Colonic mucosa (tissue), 4 donors: ENCODE data around the gene IFIH1. TPM values are rescaled to one million over a fixed set of nuclear protein-coding genes. Genes with fewer than 3 reads are reported as not detected.

Source experiments
- DNase-seq: peaks from one replicate; pipeline ENCODE4 v3.0.0-alpha.2; 2020
- H3K27ac ChIP-seq: fragments of 200-600 bp; one replicate; pipeline ENCODE4 v1.8.0; 2021
- H3K27me3 ChIP-seq: fragments of 200-600 bp; one replicate; pipeline ENCODE4 v1.8.0; 2021
- H3K36me3 ChIP-seq: fragments of 200-600 bp; one replicate; pipeline ENCODE4 v1.8.0; 2021
- H3K4me1 ChIP-seq: fragments of 200-600 bp; one replicate; pipeline ENCODE4 v1.8.0; 2021; ENCODE audit warnings: mild to moderate bottlenecking
- H3K4me3 ChIP-seq: fragments of 200-600 bp; one replicate; pipeline ENCODE4 v1.8.0; 2021
- H3K9ac ChIP-seq, 2 donors: one replicate each; pipeline ENCODE4 v1.7.0; 2013; ENCODE audit warnings: control low read depth in 2 of 2, low read depth in 2 of 2, low read length in 2 of 2
- H3K9me3 ChIP-seq: fragments of 200-600 bp; one replicate; pipeline ENCODE4 v1.8.0; 2021
- CTCF ChIP-seq: fragments of 200-600 bp; IDR thresholded peaks from one replicate; pipeline ENCODE4 v1.8.0; 2022; ENCODE audit warnings: antibody characterized with exemption, mild to moderate bottlenecking
- intact Hi-C: fragments of 100-400 bp; cut with DNase I; formaldehyde crosslinking; loops from one replicate; pipeline ENCODE4 v1.14.1; 2022
- total RNA-seq, 2 donors: library from RNA; stranded (reverse); fragmentation: NEBNext Ultra II Directional in 1 of 2; extraction: Animal tissue kit (Norgen Biotek cat#: 25700) in 1 of 2; gene quantifications; one replicate each; pipeline ENCODE4 v1.2.1, GENCODE V29; 2021
- donor health status: healthy.
- donor health status: DM: no; HTN: no; CAD: no.
- donor health status: DM: no; HTN: no; CAD: no.

Gene IFIH1
- total RNA-seq, 2 donors from 2014 or later: 16.1 to 21.1 TPM

GRCh38 chr2:162257425-162257824 lies 61.1 kb downstream of the IFIH1 start:
- Histone ChIP-seq H3K4me3 (no peak overlapping the region), H3K9me3 (no peaks in the 10 kb centered on the region), H3K27ac (no peak overlapping the region), H3K9ac (no peak overlapping the region), H3K36me3 (no peaks in the 10 kb centered on the region), H3K27me3 (no peaks in the 10 kb centered on the region), H3K4me1 (no peaks in the 10 kb centered on the region)
- TF ChIP-seq CTCF: no peak
- intact Hi-C loops: no loop called here
- no peak for DNase-seq

GRCh38 chr2:162256591-162256991 lies 61.9 kb downstream of the IFIH1 start:
- intact Hi-C loops: no loop called here
- Histone ChIP-seq H3K27ac (no peak overlapping the region), H3K4me1 (no peaks in the 10 kb centered on the region), H3K9ac (no peak overlapping the region), H3K36me3 (no peaks in the 10 kb centered on the region), H3K9me3 (no peaks in the 10 kb centered on the region), H3K4me3 (no peak overlapping the region), H3K27me3 (no peaks in the 10 kb centered on the region)
- DNase-seq: no peak
- TF ChIP-seq CTCF: no peak

DNA sequence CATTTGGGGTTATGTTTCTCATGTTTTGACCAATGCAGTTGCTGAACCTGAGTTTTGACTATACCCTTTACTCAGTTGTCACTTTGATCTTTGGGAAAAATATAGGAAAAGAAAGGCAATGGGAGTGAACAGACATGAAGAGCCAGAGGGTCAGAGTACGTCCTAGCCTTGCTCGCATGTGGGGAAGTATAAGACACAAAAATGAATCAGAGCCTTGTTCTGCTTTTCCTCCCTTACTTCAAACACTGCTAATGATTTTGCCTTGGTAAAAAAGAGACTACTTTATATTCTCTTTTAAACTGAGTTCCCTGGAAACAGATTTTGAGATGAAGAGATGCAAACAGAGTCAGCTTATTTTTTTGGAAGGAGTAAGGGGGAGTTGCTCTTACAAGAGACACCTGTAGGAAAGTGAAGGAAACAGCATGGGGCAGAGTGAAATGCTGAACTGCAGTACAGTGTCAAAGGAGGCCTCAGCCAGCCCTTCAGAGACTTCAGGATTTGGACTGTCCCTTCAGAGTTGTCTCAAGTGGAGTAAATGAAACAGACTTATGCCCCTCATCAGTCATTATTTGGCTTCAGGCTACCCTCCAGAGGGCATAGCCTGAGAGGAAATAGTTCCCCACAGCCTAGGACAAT lies 64.1 kb downstream of the IFIH1 start:
- no peaks in the 10 kb centered on the region for H3K9me3 ChIP-seq
- intact Hi-C loops: no loop called here
- H3K4me1 ChIP-seq: no peaks in the 10 kb centered on the region
- H3K27me3 ChIP-seq: no peaks in the 10 kb centered on the region
- no peak for TF ChIP-seq CTCF
- no peak overlapping the region for H3K4me3 ChIP-seq
- H3K9ac ChIP-seq: no peak overlapping the region
- no peak for DNase-seq
- no peaks in the 10 kb centered on the region for H3K36me3 ChIP-seq
- H3K27ac ChIP-seq: no peak overlapping the region

- TF ChIP-seq CTCF: no peak
- H3K4me3 ChIP-seq: no peak overlapping the region
- no peaks in the 10 kb centered on the region for H3K4me1 ChIP-seq
- H3K9me3 ChIP-seq: no peaks in the 10 kb centered on the region
- no peak overlapping the region for H3K27ac ChIP-seq
- intact Hi-C loops: no loop called here
- no peaks in the 10 kb centered on the region for H3K27me3 ChIP-seq
- H3K36me3 ChIP-seq: no peaks in the 10 kb centered on the region
- H3K9ac ChIP-seq: no peak overlapping the region
- DNase-seq: no peak
Measured at GRCh38 chr2:162253435-162253834, 65.0 kb downstream of the IFIH1 start.

DNA sequence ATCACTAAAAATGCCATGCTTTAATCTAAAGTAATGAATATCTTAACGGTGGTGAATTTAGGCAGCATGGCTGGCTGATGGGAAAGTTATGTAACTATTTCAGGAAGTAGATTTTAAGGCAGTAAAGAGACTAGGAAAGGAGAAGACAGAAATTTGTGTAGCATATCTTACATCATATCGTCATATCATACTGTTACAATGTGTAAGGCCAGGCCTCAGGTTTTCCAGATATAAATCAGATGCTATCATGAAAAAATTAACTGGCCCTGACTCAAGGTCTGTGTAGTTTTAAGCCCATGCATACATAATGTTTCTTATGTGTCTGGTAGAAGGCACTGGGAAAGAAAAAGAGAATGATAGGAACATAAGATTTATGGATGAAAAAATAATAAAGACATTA lies 66.3 kb downstream of the IFIH1 start:
- no peak for DNase-seq
- intact Hi-C loops: no loop called here
- H3K27ac ChIP-seq: no peak overlapping the region
- H3K27me3 ChIP-seq: no peaks in the 10 kb centered on the region
- H3K9ac ChIP-seq: no peak overlapping the region
- TF ChIP-seq CTCF: no peak
- H3K36me3 ChIP-seq: no peaks in the 10 kb centered on the region
- no peak overlapping the region for H3K4me3 ChIP-seq
- no peaks in the 10 kb centered on the region for H3K9me3 ChIP-seq
- H3K4me1 ChIP-seq: no peaks in the 10 kb centered on the region
